ENCODE data around the gene KRTAP5-11. TPM values are rescaled to one million over a fixed set of nuclear protein-coding genes. Genes with fewer than 3 reads are reported as not detected.
"Not testable (repeated sequence)": the region's sequence is repeated elsewhere in the genome, so short reads cannot be mapped to it uniquely, and the experiment has no call there.

Gene KRTAP5-11
- not detected in 2 replicates for total RNA-seq (2014; rRNA removed; shearing (Covaris generic))

DNA sequence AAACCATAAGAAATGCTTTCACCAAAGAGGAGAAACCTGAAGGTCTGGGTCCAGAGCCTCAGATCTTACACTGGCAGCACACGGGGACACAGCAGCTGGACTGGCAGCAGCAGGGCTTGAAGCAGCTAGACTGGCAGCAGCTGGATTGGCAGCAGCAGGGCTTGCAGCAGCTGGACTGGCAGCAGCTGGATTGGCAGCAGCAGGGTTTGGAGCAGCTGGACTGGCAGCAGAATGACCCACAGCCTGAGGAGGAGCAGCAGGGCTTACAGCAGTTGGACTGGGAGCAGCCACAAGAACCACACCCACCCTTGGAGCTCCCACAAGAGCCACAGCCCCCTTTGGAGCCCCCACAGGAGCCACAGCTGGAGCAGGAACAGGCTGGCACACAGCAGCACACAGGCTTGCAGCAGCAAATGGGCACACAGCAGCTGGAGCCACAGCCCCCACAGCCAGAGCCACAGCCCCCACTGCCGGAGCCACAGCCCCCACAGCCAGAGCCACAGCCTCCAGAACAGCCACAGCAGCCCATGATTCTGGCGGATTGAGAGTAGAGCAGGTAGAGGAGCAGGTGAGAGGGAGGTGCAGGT is at the start of gene KRTAP5-11:
TSS of gene KRTAP5-11 (minus strand) at position 567 of the 587 bp plus-strand sequence. CDS start at position 529, 38 bp downstream.
- Histone ChIP-seq H3K36me3 (no peaks in the 10 kb centered on the region), H3K9me3 (replicated peaks) (no peaks in the 10 kb centered on the region), H3K27me3 (replicated peaks) (no peaks in the 10 kb centered on the region), H3K27ac (no peak within 1 kb of the TSS), H3K4me1 (replicated peaks) (no peaks in the 10 kb centered on the region), H3K4me3 (no peak within 1 kb of the TSS)
- no peak for DNase-seq (ENCODE audit: low read depth in 1 of 2, low spot score in 2 of 2)

DNA sequence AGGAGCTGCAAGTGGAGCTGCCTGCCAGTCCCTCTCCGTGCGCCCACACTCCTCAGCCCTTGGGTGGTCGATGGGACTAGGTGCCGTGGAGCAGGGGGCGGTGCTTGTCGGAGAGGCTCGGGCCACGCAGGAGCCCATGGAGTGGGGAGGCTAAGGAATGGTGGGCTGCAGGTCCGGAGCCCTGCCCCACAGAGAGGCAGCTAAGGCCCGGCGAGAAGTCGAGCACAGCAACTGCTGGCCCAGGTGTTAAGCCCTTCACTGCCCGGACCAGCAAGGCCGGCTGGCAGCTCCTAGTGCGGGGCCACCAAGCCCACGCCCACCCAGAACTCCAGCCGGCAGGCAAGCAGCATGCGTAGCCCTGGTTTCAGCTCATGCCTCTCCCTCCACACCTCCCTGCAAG is 48.9 kb upstream of the KRTAP5-11 start:
- not testable (repeated sequence) for H3K4me3 ChIP-seq; H3K4me1 ChIP-seq (replicated peaks); H3K27ac ChIP-seq; DNase-seq (ENCODE audit: low read depth in 1 of 2, low spot score in 2 of 2); H3K9me3 ChIP-seq (replicated peaks); H3K27me3 ChIP-seq (replicated peaks); H3K36me3 ChIP-seq

GRCh38 chr11:71630071-71630470 is 47.4 kb upstream of the KRTAP5-11 start:
- H3K4me1 ChIP-seq (replicated peaks); H3K27me3 ChIP-seq (replicated peaks); H3K4me3 ChIP-seq; DNase-seq (ENCODE audit: low read depth in 1 of 2, low spot score in 2 of 2); H3K9me3 ChIP-seq (replicated peaks); H3K36me3 ChIP-seq; H3K27ac ChIP-seq: not testable (repeated sequence)

DNA sequence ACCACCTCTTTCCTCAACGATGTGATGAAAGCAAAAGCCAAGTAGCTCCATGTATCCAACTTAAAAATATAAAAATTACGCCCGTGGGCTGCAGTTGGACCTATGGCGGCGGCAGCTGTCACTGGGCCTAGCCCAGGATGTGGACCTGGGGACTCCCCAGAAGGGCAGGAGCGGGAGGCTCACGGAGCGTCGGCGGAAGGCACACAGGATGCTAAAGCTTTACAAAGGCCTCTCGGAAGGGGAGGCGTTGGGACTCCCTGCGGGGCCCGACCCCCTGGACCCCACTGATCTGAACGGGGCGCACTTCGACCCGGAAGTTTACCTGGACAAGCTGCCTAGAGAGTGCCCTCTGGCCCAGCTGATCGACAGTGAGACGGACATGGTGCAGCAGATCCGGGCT is 46.3 kb upstream of the KRTAP5-11 start:
- H3K4me1 ChIP-seq (replicated peaks); H3K27me3 ChIP-seq (replicated peaks); H3K27ac ChIP-seq; H3K9me3 ChIP-seq (replicated peaks); DNase-seq (ENCODE audit: low read depth in 1 of 2, low spot score in 2 of 2); H3K36me3 ChIP-seq; H3K4me3 ChIP-seq: not testable (repeated sequence)

DNA sequence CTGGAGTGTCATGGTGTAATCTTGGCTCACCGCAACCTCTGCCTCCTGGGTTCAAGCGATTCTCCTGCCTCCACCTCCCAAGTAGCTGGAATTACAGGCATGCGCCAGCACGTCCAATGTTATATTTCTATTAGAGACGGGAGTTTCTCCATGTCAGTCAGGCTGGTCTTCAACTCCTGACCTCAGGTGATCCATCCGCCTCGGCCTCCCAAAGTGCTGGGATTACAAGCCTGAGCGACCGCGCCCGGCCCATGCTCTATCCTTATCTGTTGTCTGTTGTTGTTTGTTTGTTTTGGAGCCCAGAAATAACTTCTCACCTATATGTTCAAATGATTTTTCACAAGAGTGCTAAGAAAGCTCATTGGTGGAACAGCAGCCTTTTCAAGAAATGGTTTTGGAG is 40.6 kb upstream of the KRTAP5-11 start:
- not testable (repeated sequence) for H3K4me1 ChIP-seq (replicated peaks); H3K36me3 ChIP-seq; H3K27ac ChIP-seq; H3K4me3 ChIP-seq; H3K27me3 ChIP-seq (replicated peaks); H3K9me3 ChIP-seq (replicated peaks); DNase-seq (ENCODE audit: low read depth in 1 of 2, low spot score in 2 of 2)

GRCh38 chr11:71622561-71622960 is 39.9 kb upstream of the KRTAP5-11 start:
- H3K27me3 ChIP-seq (replicated peaks); H3K36me3 ChIP-seq; H3K4me3 ChIP-seq; DNase-seq (ENCODE audit: low read depth in 1 of 2, low spot score in 2 of 2); H3K9me3 ChIP-seq (replicated peaks); H3K27ac ChIP-seq; H3K4me1 ChIP-seq (replicated peaks): not testable (repeated sequence)

- DNase-seq (ENCODE audit: low read depth in 1 of 2, low spot score in 2 of 2); H3K4me1 ChIP-seq (replicated peaks); H3K9me3 ChIP-seq (replicated peaks); H3K27ac ChIP-seq; H3K27me3 ChIP-seq (replicated peaks); H3K4me3 ChIP-seq; H3K36me3 ChIP-seq: not testable (repeated sequence)
Measured at GRCh38 chr11:71615003-71615402, 32.3 kb upstream of the KRTAP5-11 start.

GRCh38 chr11:71614366-71614917 is 31.8 kb upstream of the KRTAP5-11 start:
- not testable (repeated sequence) for H3K27ac ChIP-seq; H3K27me3 ChIP-seq (replicated peaks); H3K9me3 ChIP-seq (replicated peaks); H3K36me3 ChIP-seq; H3K4me1 ChIP-seq (replicated peaks); H3K4me3 ChIP-seq; DNase-seq (ENCODE audit: low read depth in 1 of 2, low spot score in 2 of 2)

GRCh38 chr11:71613931-71614330 is 31.3 kb upstream of the KRTAP5-11 start:
- H3K9me3 ChIP-seq (replicated peaks); H3K4me3 ChIP-seq; DNase-seq (ENCODE audit: low read depth in 1 of 2, low spot score in 2 of 2); H3K36me3 ChIP-seq; H3K27me3 ChIP-seq (replicated peaks); H3K27ac ChIP-seq; H3K4me1 ChIP-seq (replicated peaks): not testable (repeated sequence)

- not testable (repeated sequence) for H3K4me3 ChIP-seq; H3K4me1 ChIP-seq (replicated peaks); H3K27ac ChIP-seq; DNase-seq (ENCODE audit: low read depth in 1 of 2, low spot score in 2 of 2); H3K27me3 ChIP-seq (replicated peaks); H3K9me3 ChIP-seq (replicated peaks); H3K36me3 ChIP-seq
Measured at GRCh38 chr11:71611218-71611910, 28.7 kb upstream of the KRTAP5-11 start.

- H3K4me3 ChIP-seq; H3K27ac ChIP-seq; H3K27me3 ChIP-seq (replicated peaks); H3K36me3 ChIP-seq; H3K4me1 ChIP-seq (replicated peaks); DNase-seq (ENCODE audit: low read depth in 1 of 2, low spot score in 2 of 2); H3K9me3 ChIP-seq (replicated peaks): not testable (repeated sequence)
Measured at GRCh38 chr11:71608272-71608671, 25.6 kb upstream of the KRTAP5-11 start.

- H3K36me3 ChIP-seq; H3K27ac ChIP-seq; DNase-seq (ENCODE audit: low read depth in 1 of 2, low spot score in 2 of 2); H3K4me1 ChIP-seq (replicated peaks); H3K27me3 ChIP-seq (replicated peaks); H3K9me3 ChIP-seq (replicated peaks); H3K4me3 ChIP-seq: not testable (repeated sequence)
Measured at GRCh38 chr11:71607520-71608216, 25.0 kb upstream of the KRTAP5-11 start.

- H3K4me1 ChIP-seq (replicated peaks); H3K9me3 ChIP-seq (replicated peaks); H3K27ac ChIP-seq; H3K4me3 ChIP-seq; H3K27me3 ChIP-seq (replicated peaks); H3K36me3 ChIP-seq; DNase-seq (ENCODE audit: low read depth in 1 of 2, low spot score in 2 of 2): not testable (repeated sequence)
Measured at GRCh38 chr11:71606853-71607519, 24.3 kb upstream of the KRTAP5-11 start.

Measured in SJSA1 (cell line).